H1 (cell line): ENCODE data around the gene DTNB.
"Not testable (repeated sequence)": the region's sequence is repeated elsewhere in the genome, so short reads cannot be mapped to it uniquely, and the experiment has no call there.

Experiments used
- EZH2 ChIP-seq: fragments of 200-600 bp; sonication (generic); IDR thresholded peaks from 2 replicates; pipeline ENCODE4 v1.7.1; 2012; ENCODE audit warnings: low read depth, mild to moderate bottlenecking, moderate library complexity, low read length, inconsistent platforms; ENCODE audit not compliant: severe bottlenecking
- JUND ChIP-seq: IDR thresholded peaks from 2 replicates; pipeline ENCODE4 v1.6.1; 2011; ENCODE audit warnings: mild to moderate bottlenecking, improper control_type of control experiment, low read length
- KDM1A ChIP-seq: fragments of 200-600, 300-600 bp; sonication (generic); IDR thresholded peaks from 2 replicates; pipeline ENCODE4 v1.7.1; 2016; ENCODE audit warnings: mild to moderate bottlenecking, low read length, borderline replicate concordance
- RXRA ChIP-seq: IDR thresholded peaks from 2 replicates; pipeline ENCODE4 v1.6.1; 2011; ENCODE audit warnings: low read depth, mild to moderate bottlenecking, low read length, moderate library complexity; ENCODE audit not compliant: insufficient read depth
- SP4 ChIP-seq: IDR thresholded peaks from 2 replicates; pipeline ENCODE4 v1.6.1; 2012; ENCODE audit warnings: low read length, inconsistent platforms
- TF ChIP-seq, protein P1 (sequence below): IDR thresholded peaks from 2 replicates; pipeline ENCODE4 v1.6.1; 2012; ENCODE audit warnings: inconsistent platforms
- TF ChIP-seq, protein P2 (sequence below), 3 experiments: IDR thresholded peaks; 1 replicate in 2 of 3; 2 replicates in 1 of 3; pipeline versions ENCODE4 v1.5.1 to v1.6.1; 2011; ENCODE audit warnings: low read length in 3 of 3, mild to moderate bottlenecking in 3 of 3, inconsistent platforms in 2 of 3, low read depth in 1 of 3, moderate library complexity in 1 of 3; ENCODE audit not compliant: insufficient read depth in 1 of 3; ENCODE audit errors: control extremely low read depth in 1 of 3

DNA sequence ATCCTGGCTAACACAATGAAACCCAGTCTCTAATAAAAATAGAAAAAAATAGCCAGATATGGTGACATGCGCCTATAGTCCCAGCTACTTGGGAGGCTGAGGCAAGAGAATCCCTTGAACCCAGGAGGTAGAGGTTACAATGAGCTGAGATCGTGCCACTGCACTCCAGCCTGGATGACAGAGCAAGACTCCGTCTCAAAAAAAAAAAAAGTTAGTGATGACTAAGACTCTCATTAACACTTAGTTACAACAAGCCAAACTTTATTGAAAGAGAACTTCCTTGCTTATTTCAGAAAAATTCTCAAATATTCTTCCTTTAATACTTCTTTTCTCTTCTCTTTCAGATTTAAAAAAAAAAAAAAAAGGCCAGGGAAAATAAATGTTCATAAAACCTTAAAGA lies 7.9 kb downstream of the DTNB start:
- TF ChIP-seq SP4, EZH2, RXRA, KDM1A, JUND: not testable (repeated sequence)
- TF ChIP-seq, protein P1, sequence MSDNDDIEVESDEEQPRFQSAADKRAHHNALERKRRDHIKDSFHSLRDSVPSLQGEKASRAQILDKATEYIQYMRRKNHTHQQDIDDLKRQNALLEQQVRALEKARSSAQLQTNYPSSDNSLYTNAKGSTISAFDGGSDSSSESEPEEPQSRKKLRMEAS, result not testable (repeated sequence)
- TF ChIP-seq, protein P2, sequence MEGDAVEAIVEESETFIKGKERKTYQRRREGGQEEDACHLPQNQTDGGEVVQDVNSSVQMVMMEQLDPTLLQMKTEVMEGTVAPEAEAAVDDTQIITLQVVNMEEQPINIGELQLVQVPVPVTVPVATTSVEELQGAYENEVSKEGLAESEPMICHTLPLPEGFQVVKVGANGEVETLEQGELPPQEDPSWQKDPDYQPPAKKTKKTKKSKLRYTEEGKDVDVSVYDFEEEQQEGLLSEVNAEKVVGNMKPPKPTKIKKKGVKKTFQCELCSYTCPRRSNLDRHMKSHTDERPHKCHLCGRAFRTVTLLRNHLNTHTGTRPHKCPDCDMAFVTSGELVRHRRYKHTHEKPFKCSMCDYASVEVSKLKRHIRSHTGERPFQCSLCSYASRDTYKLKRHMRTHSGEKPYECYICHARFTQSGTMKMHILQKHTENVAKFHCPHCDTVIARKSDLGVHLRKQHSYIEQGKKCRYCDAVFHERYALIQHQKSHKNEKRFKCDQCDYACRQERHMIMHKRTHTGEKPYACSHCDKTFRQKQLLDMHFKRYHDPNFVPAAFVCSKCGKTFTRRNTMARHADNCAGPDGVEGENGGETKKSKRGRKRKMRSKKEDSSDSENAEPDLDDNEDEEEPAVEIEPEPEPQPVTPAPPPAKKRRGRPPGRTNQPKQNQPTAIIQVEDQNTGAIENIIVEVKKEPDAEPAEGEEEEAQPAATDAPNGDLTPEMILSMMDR (IDR thresholded peaks at IDR 0.05; ENCODE audit: control extremely low read depth in 1 of 3, insufficient read depth in 1 of 3, low read depth in 1 of 3, low read length in 3 of 3), result not testable (repeated sequence)
